ENCODE data around the gene COA3.

- no peak for TF ChIP-seq CTCF (conservative IDR thresholded peaks at IDR 0.05; ENCODE audit: low read depth, low read length)
- TF ChIP-seq EZH2phosphoT487 (IDR thresholded peaks at IDR 0.05; ENCODE audit: borderline replicate concordance, low read length), result no peak
- no peak for TF ChIP-seq EZH2 (IDR thresholded peaks at IDR 0.05; ENCODE audit: low read length, unreplicated experiment)
Measured at GRCh38 chr17:42795465-42795864, 3.0 kb downstream of the COA3 start.

Data from PC-3 (cell line).